ENCODE data around the gene ZMYND15.

- TF ChIP-seq EZH2 (IDR thresholded peaks at IDR 0.05; ENCODE audit: borderline replicate concordance) (no peak), CTCF (IDR thresholded peaks at IDR 0.05; ENCODE audit: poor library complexity) (no peak), EZH2phosphoT487 (IDR thresholded peaks at IDR 0.05; ENCODE audit: low read depth, severe bottlenecking, unreplicated experiment) (no peak)
Observed at GRCh38 chr17:4771519-4772234, 32.0 kb downstream of the ZMYND15 start, which contains the start of gene TM4SF5.

Data from hepatocyte (in vitro differentiated cells).